Central memory CD8-positive, alpha-beta T cell (primary cell): ENCODE results near the gene GSC2.

ENCODE experiments used
- ATAC-seq: fragments of 150-1000 bp; cut with Tn5 transposase; replicated peaks from 2 replicates; pipeline ENCODE4 v1.10.0; 2022; ENCODE audit warnings: mild to moderate bottlenecking, moderate FRiP score, moderate number of reproducible peaks; ENCODE audit not compliant: poor library complexity, severe bottlenecking; ENCODE audit errors: extremely low read depth
- DNase-seq, 2 donors: peaks; one replicate each; pipeline ENCODE4 v3.0.0; 2021; ENCODE audit warnings: low spot score in 2 of 2
- H3K27ac Mint-ChIP-seq: one replicate; pipeline ENCODE4 v1.8.0; 2022; ENCODE audit warnings: low read depth, mild to moderate bottlenecking, moderate library complexity, mixed read lengths
- H3K27me3 Mint-ChIP-seq: one replicate; pipeline ENCODE4 v1.8.0; 2022; ENCODE audit warnings: mixed read lengths
- H3K36me3 Mint-ChIP-seq: one replicate; pipeline ENCODE4 v1.8.0; 2022; ENCODE audit warnings: mild to moderate bottlenecking, moderate library complexity, mixed read lengths; ENCODE audit not compliant: insufficient read depth
- H3K4me1 Mint-ChIP-seq: one replicate; pipeline ENCODE4 v1.8.0; 2022; ENCODE audit warnings: mixed read lengths
- H3K4me3 Mint-ChIP-seq: one replicate; pipeline ENCODE4 v1.8.0; 2022; ENCODE audit warnings: mild to moderate bottlenecking, moderate library complexity, mixed read lengths
- H3K9me3 Mint-ChIP-seq: one replicate; pipeline ENCODE4 v1.8.0; 2022; ENCODE audit warnings: mixed read lengths

GSC2 gene

GRCh38 chr22:19182472-19183157 lies 32.5 kb upstream of the GSC2 start:
- Mint-ChIP-seq H3K27me3 (peaks cover 8% of the 10 kb centered on the region), H3K4me1 (peaks cover 10% of the 10 kb centered on the region), H3K4me3 (no peak overlapping the region), H3K27ac (peak overlapping the region; percentile 84), H3K9me3 (no peaks in the 10 kb centered on the region), H3K36me3 (peaks cover 1% of the 10 kb centered on the region)
- DNase-seq (no peak), ATAC-seq (no peak)

GRCh38 chr22:19181786-19182471 lies 31.8 kb upstream of the GSC2 start:
- no peak for ATAC-seq
- no peak for DNase-seq
- peak overlapping the region; percentile 84 for H3K27ac Mint-ChIP-seq
- H3K9me3 Mint-ChIP-seq = no peaks in the 10 kb centered on the region
- H3K27me3 Mint-ChIP-seq = peaks cover 8% of the 10 kb centered on the region
- no peak overlapping the region for H3K4me3 Mint-ChIP-seq
- peaks cover 10% of the 10 kb centered on the region for H3K4me1 Mint-ChIP-seq
- H3K36me3 Mint-ChIP-seq = peaks cover 1% of the 10 kb centered on the region

- H3K4me1 Mint-ChIP-seq = peaks cover 10% of the 10 kb centered on the region
- H3K27ac Mint-ChIP-seq = no peak overlapping the region
- peaks cover 8% of the 10 kb centered on the region for H3K27me3 Mint-ChIP-seq
- peaks cover 3% of the 10 kb centered on the region for H3K36me3 Mint-ChIP-seq
- no peaks in the 10 kb centered on the region for H3K9me3 Mint-ChIP-seq
- H3K4me3 Mint-ChIP-seq = no peak overlapping the region
- DNase-seq = no peak
- ATAC-seq = no peak
These were observed 30.8 kb upstream of the GSC2 start for GRCh38 chr22:19180740-19181410.

- no peak for DNase-seq
- H3K27me3 Mint-ChIP-seq = peaks cover 8% of the 10 kb centered on the region
- H3K9me3 Mint-ChIP-seq = no peaks in the 10 kb centered on the region
- no peak for ATAC-seq
- no peak overlapping the region for H3K4me3 Mint-ChIP-seq
- H3K36me3 Mint-ChIP-seq = peaks cover 3% of the 10 kb centered on the region
- peaks cover 10% of the 10 kb centered on the region for H3K4me1 Mint-ChIP-seq
- H3K27ac Mint-ChIP-seq = no peak overlapping the region
These were observed 30.1 kb upstream of the GSC2 start for GRCh38 chr22:19180234-19180633.

GRCh38 chr22:19179497-19180048 lies 29.5 kb upstream of the GSC2 start:
- peaks cover 3% of the 10 kb centered on the region for H3K27me3 Mint-ChIP-seq
- peaks cover 3% of the 10 kb centered on the region for H3K36me3 Mint-ChIP-seq
- H3K9me3 Mint-ChIP-seq = no peaks in the 10 kb centered on the region
- H3K4me3 Mint-ChIP-seq = peak overlapping the region; percentile 79
- H3K4me1 Mint-ChIP-seq = peaks cover 10% of the 10 kb centered on the region
- ATAC-seq (peak; percentile 35), DNase-seq (no peak)
- peak overlapping the region; percentile 70 for H3K27ac Mint-ChIP-seq

GRCh38 chr22:19178657-19179496 lies 28.8 kb upstream of the GSC2 start, which contains the start of gene SLC25A1:
Gene SLC25A1 (minus strand): TSS chr22:19178736. CDS start chr22:19178673, 63 bp downstream.
- H3K9me3 Mint-ChIP-seq = no peaks in the 10 kb centered on the region
- peak within 1 kb of the TSS; percentile 70 for H3K27ac Mint-ChIP-seq
- no peaks in the 10 kb centered on the region for H3K27me3 Mint-ChIP-seq
- peak within 1 kb of the TSS; percentile 79 for H3K4me3 Mint-ChIP-seq
- peaks cover 10% of the 10 kb centered on the region for H3K4me1 Mint-ChIP-seq
- DNase-seq (peak; percentile 18 to 22), ATAC-seq (peak; percentile 49)
- H3K36me3 Mint-ChIP-seq = peaks cover 3% of the 10 kb centered on the region

GRCh38 chr22:19178065-19178656 lies 28.1 kb upstream of the GSC2 start:
- Mint-ChIP-seq H3K27ac (peak overlapping the region; percentile 65), H3K4me1 (peaks cover 16% of the 10 kb centered on the region), H3K9me3 (no peaks in the 10 kb centered on the region), H3K27me3 (no peaks in the 10 kb centered on the region), H3K4me3 (peak overlapping the region; percentile 79), H3K36me3 (peaks cover 3% of the 10 kb centered on the region)
- DNase-seq = peak; percentile 25 to 30
- ATAC-seq = peak; percentile 66

GRCh38 chr22:19177164-19178064 lies 27.3 kb upstream of the GSC2 start:
- ATAC-seq (no peak), DNase-seq (no peak)
- no peaks in the 10 kb centered on the region for H3K9me3 Mint-ChIP-seq
- H3K4me1 Mint-ChIP-seq = peaks cover 21% of the 10 kb centered on the region
- peak overlapping the region; percentile 70 for H3K27ac Mint-ChIP-seq
- H3K27me3 Mint-ChIP-seq = no peaks in the 10 kb centered on the region
- H3K4me3 Mint-ChIP-seq = peak overlapping the region; percentile 79
- peaks cover 3% of the 10 kb centered on the region for H3K36me3 Mint-ChIP-seq

GRCh38 chr22:19176732-19177131 lies 26.6 kb upstream of the GSC2 start:
- ATAC-seq (no peak), DNase-seq (no peak)
- H3K4me1 Mint-ChIP-seq = peaks cover 19% of the 10 kb centered on the region
- H3K9me3 Mint-ChIP-seq = no peaks in the 10 kb centered on the region
- peaks cover 3% of the 10 kb centered on the region for H3K36me3 Mint-ChIP-seq
- peak overlapping the region; percentile 79 for H3K4me3 Mint-ChIP-seq
- no peaks in the 10 kb centered on the region for H3K27me3 Mint-ChIP-seq
- peak overlapping the region; percentile 70 for H3K27ac Mint-ChIP-seq

GRCh38 chr22:19176175-19176643 lies 26.1 kb upstream of the GSC2 start:
- Mint-ChIP-seq H3K27me3 (no peaks in the 10 kb centered on the region), H3K36me3 (peaks cover 7% of the 10 kb centered on the region), H3K9me3 (no peaks in the 10 kb centered on the region), H3K4me1 (peaks cover 19% of the 10 kb centered on the region), H3K27ac (peak overlapping the region; percentile 70), H3K4me3 (peak overlapping the region; percentile 79)
- ATAC-seq (no peak), DNase-seq (no peak)

GRCh38 chr22:19175602-19176174 lies 25.6 kb upstream of the GSC2 start:
- Mint-ChIP-seq H3K4me1 (peaks cover 24% of the 10 kb centered on the region), H3K36me3 (peaks cover 11% of the 10 kb centered on the region), H3K4me3 (no peak overlapping the region), H3K27me3 (no peaks in the 10 kb centered on the region), H3K9me3 (no peaks in the 10 kb centered on the region), H3K27ac (no peak overlapping the region)
- DNase-seq (no peak), ATAC-seq (no peak)
